NCI-H1105 treated with DMSO at 0.1 percent for 48 hours (cell line): ENCODE data around the gene TFIP11.
"Not testable (repeated sequence)": the region's sequence is repeated elsewhere in the genome, so short reads cannot be mapped to it uniquely, and the experiment has no call there.

Experiments used
- DNase-seq: peaks from one replicate; lab custom pipeline; 2025; lab: John Stamatoyannopoulos, UW

The TFIP11 gene

GRCh38 chr22:26541167-26541819 lies 29.0 kb upstream of the TFIP11 start:
- DNase-seq = no peak

DNA sequence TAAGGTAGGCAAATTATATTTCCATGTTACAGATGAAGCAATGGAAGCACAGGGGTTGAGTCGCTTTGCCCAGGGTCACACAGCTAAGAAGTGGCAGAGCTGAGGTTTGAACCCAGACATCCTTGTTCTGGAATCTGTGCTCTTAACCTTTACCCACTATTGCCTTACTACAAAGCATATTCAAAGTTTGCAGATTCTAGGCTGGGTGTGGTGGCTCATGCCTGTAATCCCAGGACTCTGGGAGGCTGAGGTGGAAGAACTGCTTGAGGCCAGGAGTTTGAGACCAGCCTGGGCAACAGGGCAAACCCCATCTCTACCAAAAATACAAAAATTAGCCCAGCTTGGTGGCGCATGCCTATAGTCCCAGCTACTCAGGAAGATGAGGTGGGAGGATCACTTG lies 27.8 kb upstream of the TFIP11 start:
- no peak for DNase-seq

- DNase-seq = no peak
These were observed 24.5 kb upstream of the TFIP11 start for GRCh38 chr22:26536762-26537134.

- DNase-seq = no peak
These were observed 23.9 kb upstream of the TFIP11 start for GRCh38 chr22:26536056-26536761.

DNA sequence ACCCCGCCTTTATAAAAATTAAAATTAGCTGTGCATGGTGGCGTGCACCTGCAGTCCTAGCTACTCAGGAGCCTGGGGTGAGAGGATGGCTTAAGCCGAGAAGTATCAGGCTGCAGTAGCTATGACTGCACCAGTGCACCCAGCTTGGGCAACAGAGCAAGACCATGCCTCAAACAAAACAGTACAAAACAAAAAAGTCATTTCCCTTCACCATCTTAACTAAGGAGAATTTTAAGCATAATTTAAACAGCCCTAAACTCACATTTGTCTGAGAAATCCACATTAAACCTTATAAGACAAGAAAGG lies 23.3 kb upstream of the TFIP11 start:
- DNase-seq = no peak

GRCh38 chr22:26534874-26535602 lies 22.8 kb upstream of the TFIP11 start:
- DNase-seq = no peak

DNA sequence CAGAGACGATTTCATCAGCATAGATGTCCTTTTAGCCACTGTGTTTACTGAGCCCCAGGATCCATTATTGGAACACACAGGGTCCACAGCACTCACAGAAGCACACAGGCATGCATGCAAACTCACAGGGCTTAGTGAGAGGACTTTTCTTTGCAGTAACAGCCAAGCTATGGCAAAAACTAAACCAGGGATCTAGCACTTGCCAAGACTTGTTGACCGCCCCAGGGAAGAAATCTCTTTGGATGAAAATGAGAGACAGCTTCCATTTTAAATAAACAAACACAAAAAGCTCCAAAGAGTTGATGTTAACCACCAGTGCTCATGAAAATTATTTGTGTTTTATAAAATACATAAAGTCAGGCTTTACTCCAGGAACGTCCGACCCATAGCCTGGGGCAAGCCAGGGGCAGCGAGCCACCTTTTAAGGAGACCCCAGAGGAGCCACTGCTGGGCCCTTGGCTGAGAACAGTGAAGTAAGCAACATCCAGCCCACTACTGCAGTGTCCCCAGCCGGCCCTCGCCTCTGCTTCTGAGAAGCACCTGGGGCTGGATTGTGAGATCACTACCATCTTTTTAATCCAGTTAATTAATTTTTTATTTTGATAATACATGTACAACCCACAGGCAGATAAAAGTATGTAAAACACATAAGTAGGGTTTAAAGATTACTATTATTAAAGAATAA lies 22.0 kb upstream of the TFIP11 start:
- DNase-seq = no peak

DNA sequence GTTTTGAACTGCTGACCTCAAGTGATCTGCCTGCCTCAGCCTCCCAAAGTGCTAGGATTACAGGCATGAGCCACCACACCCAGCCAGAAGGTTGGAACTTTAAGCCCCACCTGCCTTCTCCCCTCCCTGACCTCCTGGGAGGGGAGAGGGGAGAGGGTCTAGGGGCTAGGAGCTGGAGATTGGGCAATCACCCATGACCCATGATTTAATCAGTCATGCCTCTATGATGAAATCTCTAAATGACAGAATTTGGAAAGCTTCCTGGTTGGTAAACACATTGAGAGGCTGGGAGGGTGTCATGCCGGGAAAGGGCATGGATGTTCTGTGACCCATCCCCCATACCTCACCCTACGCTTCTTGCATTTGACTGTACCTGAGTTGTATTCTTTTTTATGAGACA lies 17.1 kb upstream of the TFIP11 start:
- no peak for DNase-seq

GRCh38 chr22:26528518-26528917 lies 16.2 kb upstream of the TFIP11 start:
- DNase-seq = not testable (repeated sequence)

DNA sequence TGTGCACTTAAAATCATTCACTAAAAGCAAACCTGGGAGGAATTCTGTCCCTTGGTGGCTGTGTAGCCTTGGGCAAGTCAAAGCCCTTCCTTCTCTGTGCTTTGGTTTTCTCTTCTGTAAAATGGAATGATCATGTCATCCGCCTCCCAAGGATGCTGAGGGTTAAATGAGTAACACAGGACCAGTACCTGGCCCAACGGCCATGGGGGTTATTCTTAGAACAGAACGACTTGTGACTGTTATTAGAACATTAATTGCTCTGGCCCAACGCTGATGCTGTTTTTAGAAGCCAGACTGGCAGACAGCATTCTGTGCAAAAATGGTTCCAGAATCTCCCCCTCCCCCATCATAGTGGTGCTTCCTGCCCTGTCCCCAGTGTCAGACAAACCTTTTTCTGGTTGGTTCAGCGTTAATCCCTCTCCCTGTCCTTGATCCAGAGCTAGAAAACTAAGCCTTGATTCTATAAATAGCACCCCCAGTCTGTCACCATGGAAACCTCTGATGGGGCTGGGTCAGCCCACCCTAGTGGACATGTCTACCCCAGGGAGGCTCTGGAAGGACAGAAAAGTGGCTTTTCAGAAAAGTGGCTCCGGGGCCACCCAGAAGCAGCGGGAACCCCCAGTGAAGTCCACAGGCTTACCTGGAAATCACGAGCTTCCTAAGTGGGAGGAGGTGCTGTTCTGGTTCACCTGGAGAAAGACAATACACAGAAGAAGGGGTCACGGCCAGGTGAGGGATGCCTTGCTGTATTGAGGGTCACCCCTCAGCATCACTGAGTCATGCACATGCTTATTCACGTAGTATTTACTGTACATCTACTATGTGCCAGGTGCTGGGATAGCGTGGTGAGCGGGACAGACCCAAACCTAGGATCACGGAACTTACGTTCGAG lies 15.5 kb upstream of the TFIP11 start:
- no peak for DNase-seq

DNA sequence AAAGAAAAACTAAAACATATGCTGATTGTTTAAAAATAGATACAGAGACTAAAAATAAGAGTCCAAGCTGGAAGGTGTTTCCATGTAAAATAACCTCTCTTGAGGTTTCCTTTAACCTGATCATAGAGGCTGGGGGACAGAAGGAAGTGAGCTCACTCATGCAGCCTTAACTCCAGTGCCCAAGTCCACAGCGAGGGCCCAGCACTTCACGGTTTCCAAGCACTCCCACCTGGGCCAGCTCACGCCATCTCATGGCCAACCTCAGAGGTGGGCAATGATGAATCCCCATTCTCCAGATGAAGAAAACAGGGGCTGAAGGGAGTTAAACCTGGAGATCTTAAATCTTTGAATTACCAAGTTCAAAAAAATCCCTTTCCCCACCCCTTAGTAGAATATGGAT lies 14.9 kb upstream of the TFIP11 start:
- no peak for DNase-seq

- DNase-seq = no peak
These were observed 13.8 kb upstream of the TFIP11 start for GRCh38 chr22:26525946-26526564.

DNA sequence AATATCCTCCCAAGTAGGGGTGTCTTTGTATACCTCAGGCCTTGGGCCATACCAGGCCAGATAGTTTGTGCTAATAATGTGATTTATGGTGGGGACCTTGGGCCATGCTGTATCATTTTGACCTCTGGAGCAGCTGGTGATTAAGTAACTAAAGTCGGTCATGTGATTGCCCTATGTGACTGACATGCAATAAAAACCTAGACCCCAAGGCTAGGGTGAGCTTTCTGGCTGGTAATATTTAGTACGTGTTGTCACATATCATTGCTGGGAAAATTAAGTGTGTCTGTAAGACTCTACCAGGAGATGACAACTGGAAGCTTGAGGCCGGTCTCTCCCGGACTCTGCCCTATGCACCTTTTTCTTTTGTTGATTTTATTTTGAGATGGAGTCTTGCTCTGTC lies 12.6 kb upstream of the TFIP11 start:
- no peak for DNase-seq

DNA sequence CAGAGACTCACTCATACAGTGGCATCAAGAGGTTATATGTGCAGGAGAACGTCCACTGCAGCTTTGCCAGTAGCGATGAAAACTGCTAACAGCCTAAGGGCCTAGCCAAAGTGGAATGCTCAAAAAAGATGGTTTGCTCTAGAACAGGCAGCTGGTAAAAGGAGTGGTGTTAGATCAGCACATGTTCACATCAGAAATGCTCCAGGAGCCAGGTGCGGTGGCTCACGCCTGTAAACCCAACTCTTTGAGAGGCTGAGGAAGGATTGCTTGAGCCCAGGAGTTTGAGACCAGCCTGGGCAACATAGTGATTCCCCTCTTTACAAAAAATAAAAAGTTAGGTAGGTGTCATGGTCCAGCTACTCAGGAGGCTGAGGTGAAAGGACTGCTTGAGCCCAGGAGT lies 10.3 kb upstream of the TFIP11 start:
- DNase-seq = no peak

- DNase-seq = no peak
These were observed 9.7 kb upstream of the TFIP11 start for GRCh38 chr22:26522012-26522411.

DNA sequence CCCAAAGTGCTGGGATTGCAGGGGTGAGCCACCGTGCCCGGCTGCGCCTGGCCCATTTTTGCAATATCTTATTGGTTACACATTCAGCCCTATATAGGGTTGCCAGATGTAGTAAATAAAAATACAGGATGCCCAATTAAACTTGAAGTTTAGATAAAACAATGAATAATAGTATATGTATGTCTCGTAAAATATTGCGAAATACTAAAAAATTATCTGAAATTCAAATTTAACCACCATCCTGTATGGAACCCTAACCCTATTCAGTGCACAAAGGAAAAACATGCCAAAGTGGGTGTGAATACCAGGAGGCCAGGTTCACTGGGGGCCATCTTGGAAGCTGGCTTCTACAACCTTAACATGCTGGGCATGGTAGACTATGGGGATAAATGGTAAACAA lies 5.2 kb upstream of the TFIP11 start:
- DNase-seq = no peak

GRCh38 chr22:26516503-26516902 lies 4.2 kb upstream of the TFIP11 start:
- DNase-seq = no peak

GRCh38 chr22:26515931-26516330 lies 3.7 kb upstream of the TFIP11 start:
- DNase-seq = no peak

DNA sequence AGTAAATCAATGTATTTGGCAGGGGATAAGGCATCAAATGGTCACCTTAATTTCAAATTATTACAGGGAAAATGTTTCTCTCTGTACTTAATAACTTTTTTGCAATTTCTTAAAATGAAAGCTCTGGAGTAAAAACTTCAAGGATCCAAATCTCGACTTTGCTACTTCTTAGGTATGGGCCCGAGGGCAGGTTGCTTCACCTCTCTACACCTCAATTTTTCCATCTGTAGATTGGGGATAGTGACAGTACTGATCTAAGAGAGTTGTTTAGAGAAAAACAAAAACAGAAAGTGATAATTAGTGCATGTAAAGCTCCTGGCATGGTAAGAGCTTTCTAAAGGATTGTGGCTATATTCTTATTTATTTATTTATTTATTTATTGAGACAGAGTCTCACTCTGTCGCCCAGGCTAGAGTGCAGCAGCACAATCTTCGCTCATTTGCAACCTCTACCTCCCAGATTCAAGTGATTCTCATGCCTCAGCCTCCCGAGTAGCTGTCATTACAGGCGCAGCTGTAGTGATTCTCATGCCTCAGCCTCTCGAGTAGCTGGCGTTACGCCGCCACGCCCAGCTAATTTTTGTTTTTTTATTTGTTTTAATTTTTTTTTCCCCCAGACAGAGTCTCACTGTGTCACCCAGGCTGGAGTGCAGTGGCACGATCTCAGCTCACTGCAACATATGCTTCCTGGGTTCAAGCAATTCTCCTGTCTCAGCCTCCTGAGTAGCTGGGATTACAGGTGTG lies 2.3 kb upstream of the TFIP11 start:
- no peak for DNase-seq

GRCh38 chr22:26513838-26514237 lies 1.6 kb upstream of the TFIP11 start:
- DNase-seq = no peak

GRCh38 chr22:26508148-26508547 lies 4.1 kb downstream of the TFIP11 start:
- no peak for DNase-seq
